OCI-LY7 (cell line): ENCODE data around the gene METTL21C. TPM values are rescaled to one million over a fixed set of nuclear protein-coding genes. Genes with fewer than 3 reads are reported as not detected.

Experiments
- BruUV-seq: library from RNA; stranded (reverse); fragments of 400-500 nt; replicated peaks from 2 replicates; lab custom pipeline; 2021; lab: Mats Ljungman, UMichigan
- CTCF ChIA-PET: fragments of 300-600 bp; sonication (Branson Sonifier 250); formaldehyde crosslinking; loops from one replicate; lab custom pipeline; 2022; ENCODE audit warnings: antibody characterized with exemption; ENCODE audit not compliant: unreplicated experiment; lab: Charles Lee
- POLR2A ChIA-PET: fragments of 300-600 bp; sonication (Branson Sonifier 250); formaldehyde crosslinking; loops from one replicate; lab custom pipeline; 2022; ENCODE audit warnings: antibody characterized with exemption; lab: Charles Lee
- DNase-seq: peaks from one replicate; pipeline ENCODE4 v3.0.0-alpha.2; 2015; ENCODE audit warnings: low spot score
- H2AFZ ChIP-seq: fragments of 200-600 bp; sonication (generic), shearing (Covaris generic); 2 replicates; pipeline ENCODE4 v1.6.1; 2014; ENCODE audit warnings: mild to moderate bottlenecking, antibody characterized with exemption, low read length, moderate library complexity
- H3K27ac ChIP-seq: fragments of 200-600 bp; sonication (generic); 2 replicates; pipeline ENCODE4 v1.5.1; 2014; ENCODE audit warnings: mixed run types, low read depth, mild to moderate bottlenecking, moderate library complexity, low read length, inconsistent platforms; ENCODE audit not compliant: poor library complexity, severe bottlenecking
- H3K36me3 ChIP-seq: fragments of 200-600 bp; sonication (generic); 2 replicates; pipeline ENCODE4 v1.6.1; 2014; ENCODE audit warnings: mild to moderate bottlenecking, antibody characterized with exemption, low read length, moderate library complexity, mixed read lengths; ENCODE audit not compliant: insufficient read depth
- H3K4me1 ChIP-seq: fragments of 200-600 bp; sonication (generic); 2 replicates; pipeline ENCODE4 v1.5.1; 2014; ENCODE audit warnings: mild to moderate bottlenecking, low read length; ENCODE audit not compliant: insufficient read depth, poor library complexity, severe bottlenecking
- H3K4me2 ChIP-seq: fragments of 200-600 bp; sonication (generic); 2 replicates; pipeline ENCODE4 v1.6.1; 2014; ENCODE audit warnings: mild to moderate bottlenecking, low read length
- H3K4me3 ChIP-seq: fragments of 200-600 bp; sonication (generic); 2 replicates; pipeline ENCODE4 v1.5.1; 2014; ENCODE audit warnings: mild to moderate bottlenecking, low read depth, low read length; ENCODE audit not compliant: poor library complexity, severe bottlenecking
- H3K79me2 ChIP-seq: fragments of 200-600 bp; sonication (generic); 2 replicates; pipeline ENCODE4 v1.6.1; 2016; ENCODE audit warnings: low read depth, mild to moderate bottlenecking, low read length, moderate library complexity, mixed read lengths; ENCODE audit not compliant: insufficient read depth
- H3K9me2 ChIP-seq: fragments of 200-600 bp; sonication (generic); 2 replicates; pipeline ENCODE4 v1.6.1; 2016; ENCODE audit warnings: mild to moderate bottlenecking, low read length, mixed read lengths; ENCODE audit not compliant: insufficient read depth
- H3K9me3 ChIP-seq: fragments of 200-600 bp; sonication (generic); 2 replicates; pipeline ENCODE4 v1.6.1; 2014; ENCODE audit warnings: mild to moderate bottlenecking, mixed run types, low read length, mixed read lengths
- H4K20me1 ChIP-seq: fragments of 200-600 bp; sonication (generic); 2 replicates; pipeline ENCODE4 v1.6.1; 2014; ENCODE audit warnings: mild to moderate bottlenecking, antibody characterized with exemption, low read length, moderate library complexity, mixed read lengths; ENCODE audit not compliant: insufficient read depth
- EZH2phosphoT487 ChIP-seq: fragments of 200-600 bp; sonication (generic); IDR thresholded peaks from 2 replicates; pipeline ENCODE4 v1.6.1; 2018; ENCODE audit warnings: low read depth, borderline replicate concordance, mild to moderate bottlenecking, mixed run types, antibody characterized with exemption, low read length, moderate library complexity, mixed read lengths
- intact Hi-C: fragments of 100-400 bp; cut with micrococcal nuclease; formaldehyde crosslinking; loops from one replicate; pipeline ENCODE4 v1.10.0; 2022; ENCODE audit not compliant: unreplicated experiment
- total RNA-seq, 2 experiments: library from RNA; depleted of rRNA in 1 of 2; stranded (reverse); fragments of >200 nt in 1 of 2; shearing (Covaris generic) in 1 of 2; gene quantifications; 2 replicates each; pipeline ENCODE4 v1.2.3, GENCODE V29; 2014 to 2022
- TF ChIP-seq, protein P1 (sequence below): fragments of 200-600 bp; sonication (generic); conservative IDR thresholded peaks from 2 replicates; pipeline ENCODE4 v1.5.1; 2014; ENCODE audit warnings: mild to moderate bottlenecking, antibody characterized with exemption, low read length, moderate library complexity, mixed read lengths

The METTL21C gene
- total RNA-seq, 2 experiments from 2014 or later, result not detected

GRCh38 chr13:102708211-102708610 is 13.4 kb upstream of the METTL21C start:
- intact Hi-C loops, result no loop called here
- Histone ChIP-seq H3K79me2 (no peaks in the 10 kb centered on the region), H2AFZ (no peak overlapping the region), H3K4me2 (no peak overlapping the region), H3K36me3 (no peaks in the 10 kb centered on the region), H3K27ac (no peak overlapping the region), H3K4me3 (no peak overlapping the region), H3K4me1 (no peaks in the 10 kb centered on the region), H3K9me2 (no peaks in the 10 kb centered on the region), H4K20me1 (no peaks in the 10 kb centered on the region), H3K9me3 (no peaks in the 10 kb centered on the region)
- BruUV-seq, result no TSS peak
- no peak for TF ChIP-seq EZH2phosphoT487
- TF ChIP-seq, protein P1, sequence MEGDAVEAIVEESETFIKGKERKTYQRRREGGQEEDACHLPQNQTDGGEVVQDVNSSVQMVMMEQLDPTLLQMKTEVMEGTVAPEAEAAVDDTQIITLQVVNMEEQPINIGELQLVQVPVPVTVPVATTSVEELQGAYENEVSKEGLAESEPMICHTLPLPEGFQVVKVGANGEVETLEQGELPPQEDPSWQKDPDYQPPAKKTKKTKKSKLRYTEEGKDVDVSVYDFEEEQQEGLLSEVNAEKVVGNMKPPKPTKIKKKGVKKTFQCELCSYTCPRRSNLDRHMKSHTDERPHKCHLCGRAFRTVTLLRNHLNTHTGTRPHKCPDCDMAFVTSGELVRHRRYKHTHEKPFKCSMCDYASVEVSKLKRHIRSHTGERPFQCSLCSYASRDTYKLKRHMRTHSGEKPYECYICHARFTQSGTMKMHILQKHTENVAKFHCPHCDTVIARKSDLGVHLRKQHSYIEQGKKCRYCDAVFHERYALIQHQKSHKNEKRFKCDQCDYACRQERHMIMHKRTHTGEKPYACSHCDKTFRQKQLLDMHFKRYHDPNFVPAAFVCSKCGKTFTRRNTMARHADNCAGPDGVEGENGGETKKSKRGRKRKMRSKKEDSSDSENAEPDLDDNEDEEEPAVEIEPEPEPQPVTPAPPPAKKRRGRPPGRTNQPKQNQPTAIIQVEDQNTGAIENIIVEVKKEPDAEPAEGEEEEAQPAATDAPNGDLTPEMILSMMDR, result no peak
- CTCF ChIA-PET, result no interaction called here
- POLR2A ChIA-PET, result interaction anchor here (1.2 kb wide), 1 partner anchor 30 kb away, joined by 5 read pairs; no protein-coding TSS in a partner anchor
- no peak for DNase-seq

DNA sequence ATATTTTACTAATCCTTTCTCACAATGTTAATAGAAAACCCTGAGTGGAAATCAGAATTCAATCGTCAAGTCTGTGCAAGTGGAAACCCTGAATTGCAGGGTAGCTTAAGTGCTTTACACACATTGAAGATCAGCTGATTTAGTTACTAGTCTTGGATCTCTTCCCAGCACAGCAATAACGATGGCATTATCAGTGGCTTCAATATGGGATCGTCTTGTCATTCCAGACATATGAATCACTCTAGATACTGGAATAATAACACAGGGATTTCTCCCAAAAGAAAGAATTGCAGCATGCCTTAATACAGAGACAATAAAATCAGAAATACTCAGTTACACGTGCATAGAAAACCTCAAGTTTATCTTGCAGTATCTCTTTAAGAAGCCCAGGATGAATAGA is 12.6 kb upstream of the METTL21C start:
- CTCF ChIA-PET, result no interaction called here
- TF ChIP-seq, protein P1, result no peak
- no peak for TF ChIP-seq EZH2phosphoT487

GRCh38 chr13:102704238-102705058 is 9.6 kb upstream of the METTL21C start:
- no peaks in the 10 kb centered on the region for H3K9me2 ChIP-seq
- H3K4me3 ChIP-seq, result no peak overlapping the region
- H3K9me3 ChIP-seq, result no peaks in the 10 kb centered on the region
- no peak overlapping the region for H3K4me2 ChIP-seq
- ChIA-PET POLR2A (no interaction called here), CTCF (no interaction called here)
- no peaks in the 10 kb centered on the region for H3K79me2 ChIP-seq
- no peak for DNase-seq
- H4K20me1 ChIP-seq, result no peaks in the 10 kb centered on the region
- no peak overlapping the region for H3K27ac ChIP-seq
- no peak for TF ChIP-seq EZH2phosphoT487
- TF ChIP-seq, protein P1, result no peak
- H3K36me3 ChIP-seq, result no peaks in the 10 kb centered on the region
- no peaks in the 10 kb centered on the region for H3K4me1 ChIP-seq
- no TSS peak for BruUV-seq
- H2AFZ ChIP-seq, result no peak overlapping the region
- intact Hi-C loops, result no loop called here

More for the DNA sequence above, 12.6 kb upstream of the METTL21C start:
- no peak overlapping the region for H3K4me2 ChIP-seq
- no peaks in the 10 kb centered on the region for H3K4me1 ChIP-seq
- H3K9me2 ChIP-seq, result no peaks in the 10 kb centered on the region
- no peaks in the 10 kb centered on the region for H3K79me2 ChIP-seq
- no peaks in the 10 kb centered on the region for H4K20me1 ChIP-seq
- no peak for DNase-seq
- no peak overlapping the region for H2AFZ ChIP-seq
- H3K4me3 ChIP-seq, result no peak overlapping the region
- BruUV-seq, result no TSS peak
- H3K36me3 ChIP-seq, result no peaks in the 10 kb centered on the region
- H3K9me3 ChIP-seq, result no peaks in the 10 kb centered on the region
- H3K27ac ChIP-seq, result no peak overlapping the region
- intact Hi-C loops, result no loop called here
- POLR2A ChIA-PET, result no interaction called here
